PC-9 (cell line): Measurements from ENCODE around the gene GPI. TPM values are rescaled to one million over a fixed set of nuclear protein-coding genes. Genes with fewer than 3 reads are reported as not detected.

Experiments
- BruUV-seq: library from RNA; stranded (reverse); fragments of 400-500 nt; replicated peaks from 2 replicates; lab custom pipeline; 2021; lab: Mats Ljungman, UMichigan
- CTCF ChIA-PET: fragments of 300-600 bp; sonication (Branson Sonifier 250); formaldehyde crosslinking; loops from one replicate; lab custom pipeline; 2022; ENCODE audit warnings: antibody characterized with exemption; lab: Charles Lee
- POLR2A ChIA-PET: fragments of 300-600 bp; sonication (Branson Sonifier 250); formaldehyde crosslinking; loops from one replicate; lab custom pipeline; 2022; ENCODE audit warnings: antibody characterized with exemption; ENCODE audit not compliant: unreplicated experiment; lab: Charles Lee
- DNase-seq, 2 experiments: peaks; one replicate each; pipeline versions ENCODE4 v3.0.0 to v3.0.0-alpha.2; 2015 to 2022; ENCODE audit warnings: mixed read lengths in 1 of 2
- H2AFZ ChIP-seq: fragments of 200-600 bp; sonication (generic); 2 replicates; pipeline ENCODE4 v1.8.1; 2017; ENCODE audit warnings: antibody characterized with exemption
- H3F3A ChIP-seq: fragments of 200-600 bp; sonication (generic); 2 replicates; pipeline ENCODE4 v1.8.1; 2017; ENCODE audit warnings: antibody characterized with exemption, mild to moderate bottlenecking, low read depth; ENCODE audit not compliant: insufficient read depth
- H3K27ac ChIP-seq: fragments of 200-600 bp; sonication (generic); 2 replicates; pipeline ENCODE4 v1.6.1; 2016; ENCODE audit warnings: mixed run types
- H3K27me3 ChIP-seq: fragments of 200-600 bp; sonication (generic); 2 replicates; pipeline ENCODE4 v1.6.1; 2016; ENCODE audit warnings: low read depth, mixed run types; ENCODE audit not compliant: insufficient read depth
- H3K36me3 ChIP-seq: fragments of 200-600 bp; sonication (generic); 2 replicates; pipeline ENCODE4 v1.6.1; 2016; ENCODE audit warnings: low read depth, mixed run types
- H3K4me1 ChIP-seq: fragments of 200-600 bp; sonication (generic); replicated peaks from 2 replicates; pipeline ENCODE4 v1.6.1; 2016; ENCODE audit warnings: mixed run types; ENCODE audit not compliant: insufficient read depth
- H3K4me2 ChIP-seq: fragments of 200-600 bp; sonication (generic); 2 replicates; pipeline ENCODE4 v1.6.1; 2017; ENCODE audit warnings: mixed run types
- H3K4me3 ChIP-seq: fragments of 200-600 bp; sonication (generic); 2 replicates; pipeline ENCODE4 v1.6.1; 2016; ENCODE audit warnings: mixed run types
- H3K79me2 ChIP-seq: fragments of 200-600 bp; sonication (generic); 2 replicates; pipeline ENCODE4 v1.6.1; 2017; ENCODE audit warnings: low read depth, mixed run types
- H3K9me2 ChIP-seq: fragments of 200-600 bp; sonication (generic); 2 replicates; pipeline ENCODE4 v1.8.1; 2017; ENCODE audit warnings: mild to moderate bottlenecking; ENCODE audit not compliant: insufficient read depth
- H3K9me3 ChIP-seq: fragments of 200-600 bp; sonication (generic); 2 replicates; pipeline ENCODE4 v1.8.1; 2016; ENCODE audit warnings: low read depth; ENCODE audit not compliant: insufficient read depth
- H4K20me1 ChIP-seq: fragments of 200-600 bp; sonication (generic); 2 replicates; pipeline ENCODE4 v1.8.1; 2017; ENCODE audit not compliant: insufficient read depth
- CTCF ChIP-seq: fragments of 200-600 bp; sonication (generic); conservative IDR thresholded peaks from 2 replicates; pipeline ENCODE4 v1.6.1; 2017; ENCODE audit warnings: mixed run types, antibody characterized with exemption, mild to moderate bottlenecking, moderate library complexity
- EZH2 ChIP-seq: fragments of 200-600 bp; sonication (generic); IDR thresholded peaks from 2 replicates; pipeline ENCODE4 v1.8.0; 2017; ENCODE audit warnings: antibody characterized with exemption, low read depth
- intact Hi-C: fragments of 100-400 bp; cut with micrococcal nuclease; formaldehyde crosslinking; loops from one replicate; pipeline ENCODE4 v1.10.0; 2022; ENCODE audit not compliant: unreplicated experiment
- total RNA-seq: library from RNA; stranded (reverse); gene quantifications from 2 replicates; pipeline ENCODE4 v1.2.3, GENCODE V29; 2021

Gene GPI
- total RNA-seq, 1 experiment from 2014 or later = 522 TPM

GRCh38 chr19:34416021-34416545, 51.1 kb downstream of the GPI start:
- H2AFZ ChIP-seq = no peak overlapping the region
- no peaks in the 10 kb centered on the region for H3K79me2 ChIP-seq
- BruUV-seq = no TSS peak
- H4K20me1 ChIP-seq = no peaks in the 10 kb centered on the region
- H3K9me2 ChIP-seq = no peaks in the 10 kb centered on the region
- POLR2A ChIA-PET = no interaction called here
- no peaks in the 10 kb centered on the region for H3K27me3 ChIP-seq
- DNase-seq = no peak
- no peak for TF ChIP-seq EZH2
- no peak for TF ChIP-seq CTCF
- intact Hi-C loops = no loop called here
- H3K4me1 ChIP-seq = no peaks in the 10 kb centered on the region
- H3K4me3 ChIP-seq = no peak overlapping the region
- H3F3A ChIP-seq = no peaks in the 10 kb centered on the region; the same call in 1 of the 2 replicates
- CTCF ChIA-PET = no interaction called here
- H3K9me3 ChIP-seq = no peaks in the 10 kb centered on the region
- H3K4me2 ChIP-seq = no peak overlapping the region
- peaks cover 10% of the 10 kb centered on the region for H3K36me3 ChIP-seq
- H3K27ac ChIP-seq = no peak overlapping the region

DNA sequence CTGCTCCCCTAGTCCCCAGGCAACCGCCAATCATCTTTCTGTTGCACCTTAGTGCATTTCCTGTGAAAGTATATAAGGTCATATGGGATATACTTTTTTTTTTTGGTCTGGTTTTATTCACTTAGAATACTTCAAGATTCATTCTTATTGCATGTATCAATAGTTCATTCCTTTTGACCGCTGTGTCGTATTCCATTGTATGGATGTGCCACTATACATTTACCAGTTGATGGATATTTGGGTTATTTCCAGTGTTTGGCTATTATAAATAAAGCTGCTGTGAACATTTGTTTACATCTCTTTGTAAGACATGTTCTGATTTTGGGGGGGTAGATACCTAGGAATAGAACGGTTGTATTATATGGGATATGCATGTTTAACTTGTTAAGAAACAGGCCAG, 53.3 kb downstream of the GPI start:
- no peaks in the 10 kb centered on the region for H3K9me2 ChIP-seq
- no peak for TF ChIP-seq EZH2
- no peak for TF ChIP-seq CTCF
- H3K4me2 ChIP-seq = no peak overlapping the region
- no peaks in the 10 kb centered on the region for H3K9me3 ChIP-seq
- H4K20me1 ChIP-seq = no peaks in the 10 kb centered on the region
- ChIA-PET POLR2A (no interaction called here), CTCF (no interaction called here)
- H2AFZ ChIP-seq = no peak overlapping the region
- intact Hi-C loops = no loop called here
- H3K27me3 ChIP-seq = no peaks in the 10 kb centered on the region
- no peaks in the 10 kb centered on the region for H3K79me2 ChIP-seq
- H3K4me1 ChIP-seq = no peaks in the 10 kb centered on the region
- H3K36me3 ChIP-seq = peaks cover 10% of the 10 kb centered on the region
- peaks cover 4% of the 10 kb centered on the region; the same call in 1 of the 2 replicates for H3F3A ChIP-seq
- DNase-seq = no peak
- H3K4me3 ChIP-seq = no peak overlapping the region
- no peak overlapping the region for H3K27ac ChIP-seq
- no TSS peak for BruUV-seq

- Histone ChIP-seq H3K79me2 (peaks cover 30% of the 10 kb centered on the region), H3K9me2 (no peaks in the 10 kb centered on the region), H3K27me3 (no peaks in the 10 kb centered on the region), H3F3A (peaks cover 25% of the 10 kb centered on the region; the same call in 1 of the 2 replicates), H3K27ac (no peak overlapping the region), H2AFZ (no peak overlapping the region), H3K9me3 (no peaks in the 10 kb centered on the region), H3K4me1 (peaks cover 18% of the 10 kb centered on the region), H4K20me1 (peaks cover 25% of the 10 kb centered on the region), H3K36me3 (peaks cover 6% of the 10 kb centered on the region; the same call in 1 of the 2 replicates), H3K4me2 (no peak overlapping the region), H3K4me3 (no peak overlapping the region)
- POLR2A ChIA-PET = no interaction called here
- intact Hi-C loops = loop anchor here (5.0 kb wide), 1 partner anchor 69 kb away; no protein-coding TSS in a partner anchor
- no TSS peak for BruUV-seq
- no peak for TF ChIP-seq EZH2
- no peak for TF ChIP-seq CTCF
- CTCF ChIA-PET = no interaction called here
- no peak for DNase-seq
These were observed 61.2 kb downstream of the GPI start for GRCh38 chr19:34426096-34426661.
